Measurements from ENCODE around the gene ACAD8. TPM values are rescaled to one million over a fixed set of nuclear protein-coding genes. Genes with fewer than 3 reads are reported as not detected.

The ACAD8 gene
- total RNA-seq, 1 donor from 2014 or later, result 14.9 TPM

- Mint-ChIP-seq H3K36me3 (ENCODE audit: low read depth) (peaks cover 31% of the 10 kb centered on the region), H3K9me3 (ENCODE audit: low read depth) (no peaks in the 10 kb centered on the region), H3K4me1 (ENCODE audit: low read depth) (no peaks in the 10 kb centered on the region), H3K4me3 (ENCODE audit: unreplicated experiment) (no peak overlapping the region), H3K27ac (ENCODE audit: unreplicated experiment) (no peak overlapping the region), H3K27me3 (ENCODE audit: low read depth) (no peaks in the 10 kb centered on the region)
- no peak for DNase-seq (ENCODE audit: low spot score)
- TF ChIP-seq, protein P1, sequence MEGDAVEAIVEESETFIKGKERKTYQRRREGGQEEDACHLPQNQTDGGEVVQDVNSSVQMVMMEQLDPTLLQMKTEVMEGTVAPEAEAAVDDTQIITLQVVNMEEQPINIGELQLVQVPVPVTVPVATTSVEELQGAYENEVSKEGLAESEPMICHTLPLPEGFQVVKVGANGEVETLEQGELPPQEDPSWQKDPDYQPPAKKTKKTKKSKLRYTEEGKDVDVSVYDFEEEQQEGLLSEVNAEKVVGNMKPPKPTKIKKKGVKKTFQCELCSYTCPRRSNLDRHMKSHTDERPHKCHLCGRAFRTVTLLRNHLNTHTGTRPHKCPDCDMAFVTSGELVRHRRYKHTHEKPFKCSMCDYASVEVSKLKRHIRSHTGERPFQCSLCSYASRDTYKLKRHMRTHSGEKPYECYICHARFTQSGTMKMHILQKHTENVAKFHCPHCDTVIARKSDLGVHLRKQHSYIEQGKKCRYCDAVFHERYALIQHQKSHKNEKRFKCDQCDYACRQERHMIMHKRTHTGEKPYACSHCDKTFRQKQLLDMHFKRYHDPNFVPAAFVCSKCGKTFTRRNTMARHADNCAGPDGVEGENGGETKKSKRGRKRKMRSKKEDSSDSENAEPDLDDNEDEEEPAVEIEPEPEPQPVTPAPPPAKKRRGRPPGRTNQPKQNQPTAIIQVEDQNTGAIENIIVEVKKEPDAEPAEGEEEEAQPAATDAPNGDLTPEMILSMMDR (IDR thresholded peaks at IDR 0.05), result no peak
Observed at GRCh38 chr11:134240592-134240991, 12.8 kb upstream of the ACAD8 start.

- H3K4me1 Mint-ChIP-seq (ENCODE audit: low read depth), result no peaks in the 10 kb centered on the region
- no peak for DNase-seq (ENCODE audit: low spot score)
- no peaks in the 10 kb centered on the region for H3K27me3 Mint-ChIP-seq (ENCODE audit: low read depth)
- no peaks in the 10 kb centered on the region for H3K9me3 Mint-ChIP-seq (ENCODE audit: low read depth)
- H3K27ac Mint-ChIP-seq (ENCODE audit: unreplicated experiment), result no peak overlapping the region
- no peak overlapping the region for H3K4me3 Mint-ChIP-seq (ENCODE audit: unreplicated experiment)
- peaks cover 25% of the 10 kb centered on the region for H3K36me3 Mint-ChIP-seq (ENCODE audit: low read depth)
- TF ChIP-seq, protein P1 (IDR thresholded peaks at IDR 0.05), result no peak
Observed at GRCh38 chr11:134242376-134242775, 11.0 kb upstream of the ACAD8 start.

DNA sequence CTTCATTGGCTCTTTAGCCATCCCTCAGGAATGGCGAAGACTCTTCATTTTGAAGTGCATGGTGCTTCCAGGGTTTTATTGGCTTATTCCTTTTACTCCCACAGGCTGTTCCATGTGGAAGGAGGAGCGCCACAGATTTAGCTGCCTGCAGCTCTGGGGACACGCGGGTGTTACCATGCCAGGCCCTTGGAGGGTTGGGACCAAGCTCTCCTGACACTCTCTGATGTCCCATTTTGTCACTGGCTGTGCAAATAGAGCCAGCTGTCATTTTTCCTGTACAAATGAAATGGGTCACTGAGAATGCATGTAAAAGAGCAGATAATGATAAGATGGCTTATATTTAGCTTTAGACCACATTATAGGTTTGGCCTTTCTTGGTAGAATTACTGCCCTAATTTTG lies 9.5 kb upstream of the ACAD8 start:
- no peaks in the 10 kb centered on the region for H3K27me3 Mint-ChIP-seq (ENCODE audit: low read depth)
- H3K9me3 Mint-ChIP-seq (ENCODE audit: low read depth), result no peaks in the 10 kb centered on the region
- H3K4me1 Mint-ChIP-seq (ENCODE audit: low read depth), result no peaks in the 10 kb centered on the region
- H3K27ac Mint-ChIP-seq (ENCODE audit: unreplicated experiment), result no peak overlapping the region
- TF ChIP-seq, protein P1 (IDR thresholded peaks at IDR 0.05), result no peak
- H3K4me3 Mint-ChIP-seq (ENCODE audit: unreplicated experiment), result no peak overlapping the region
- H3K36me3 Mint-ChIP-seq (ENCODE audit: low read depth), result peaks cover 26% of the 10 kb centered on the region
- no peak for DNase-seq (ENCODE audit: low spot score)

DNA sequence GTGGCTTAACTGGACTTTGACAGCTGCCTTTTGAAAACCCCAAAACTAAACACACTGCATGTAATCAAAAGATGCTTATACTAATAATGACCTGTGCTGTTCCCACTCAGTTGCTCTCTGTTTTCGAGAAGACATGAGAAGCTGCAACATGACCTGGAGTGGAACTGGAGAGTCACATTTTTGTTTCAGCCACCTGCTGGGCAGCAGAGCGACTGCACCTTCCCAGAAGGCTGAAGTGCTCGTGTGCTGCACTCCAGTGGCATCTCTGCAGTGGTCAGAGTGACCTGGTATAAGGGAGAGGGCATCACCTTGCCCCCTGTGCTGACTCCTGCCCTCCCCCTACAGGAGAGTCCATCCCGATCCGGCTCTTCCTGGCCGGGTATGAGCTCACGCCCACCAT lies 8.8 kb upstream of the ACAD8 start:
- Mint-ChIP-seq H3K27me3 (ENCODE audit: low read depth) (no peaks in the 10 kb centered on the region), H3K4me3 (ENCODE audit: unreplicated experiment) (no peak overlapping the region), H3K9me3 (ENCODE audit: low read depth) (no peaks in the 10 kb centered on the region), H3K36me3 (ENCODE audit: low read depth) (peaks cover 23% of the 10 kb centered on the region), H3K27ac (ENCODE audit: unreplicated experiment) (no peak overlapping the region), H3K4me1 (ENCODE audit: low read depth) (no peaks in the 10 kb centered on the region)
- TF ChIP-seq, protein P1 (IDR thresholded peaks at IDR 0.05), result peak; percentile 71
- no peak for DNase-seq (ENCODE audit: low spot score)

- Mint-ChIP-seq H3K4me3 (ENCODE audit: unreplicated experiment) (no peak overlapping the region), H3K4me1 (ENCODE audit: low read depth) (no peaks in the 10 kb centered on the region), H3K9me3 (ENCODE audit: low read depth) (no peaks in the 10 kb centered on the region), H3K27ac (ENCODE audit: unreplicated experiment) (no peak overlapping the region), H3K27me3 (ENCODE audit: low read depth) (no peaks in the 10 kb centered on the region), H3K36me3 (ENCODE audit: low read depth) (peaks cover 19% of the 10 kb centered on the region)
- no peak for DNase-seq (ENCODE audit: low spot score)
- TF ChIP-seq, protein P1 (IDR thresholded peaks at IDR 0.05), result no peak
Observed at GRCh38 chr11:134245434-134245833, 7.9 kb upstream of the ACAD8 start.
